Ureter (tissue), 1 donor: ENCODE results near the gene TMEM62. TPM values are rescaled to one million over a fixed set of nuclear protein-coding genes. Genes with fewer than 3 reads are reported as not detected.
"Not testable (repeated sequence)": the region's sequence is repeated elsewhere in the genome, so short reads cannot be mapped to it uniquely, and the experiment has no call there.

ENCODE experiments used
- DNase-seq: peaks from one replicate; pipeline ENCODE4 v3.0.0-alpha.2; 2020; ENCODE audit warnings: low spot score
- total RNA-seq: library from RNA; stranded (reverse); gene quantifications from one replicate; pipeline ENCODE4 v1.2.4, GENCODE V29; 2023
- donor health status: DM: yes; HTN: yes; CAD: no.

TMEM62 gene
- total RNA-seq, 1 donor from 2014 or later: 35.8 TPM

- DNase-seq: no peak
These were observed 75.9 kb downstream of the TMEM62 start for GRCh38 chr15:43209059-43209824.

- DNase-seq: no peak
These were observed 76.9 kb downstream of the TMEM62 start for GRCh38 chr15:43210172-43210745.

- DNase-seq: no peak
These were observed 77.4 kb downstream of the TMEM62 start for GRCh38 chr15:43210807-43211206.

GRCh38 chr15:43211224-43211735 is 77.9 kb downstream of the TMEM62 start:
- DNase-seq: no peak

- no peak for DNase-seq
These were observed 78.9 kb downstream of the TMEM62 start for GRCh38 chr15:43212299-43212698.

- DNase-seq: no peak
These were observed 79.6 kb downstream of the TMEM62 start for GRCh38 chr15:43212951-43213350.

- no peak for DNase-seq
These were observed 80.1 kb downstream of the TMEM62 start for GRCh38 chr15:43213466-43213865.

GRCh38 chr15:43214169-43214568 is 80.8 kb downstream of the TMEM62 start:
- DNase-seq: no peak

GRCh38 chr15:43214592-43215295 is 81.4 kb downstream of the TMEM62 start:
- DNase-seq: no peak

GRCh38 chr15:43215961-43216360 is 82.6 kb downstream of the TMEM62 start:
- DNase-seq: no peak

GRCh38 chr15:43218908-43219706 is 85.7 kb downstream of the TMEM62 start:
- DNase-seq: no peak

- DNase-seq: no peak
These were observed 86.8 kb downstream of the TMEM62 start for GRCh38 chr15:43219929-43220928.

GRCh38 chr15:43220991-43221403 is 87.6 kb downstream of the TMEM62 start, which contains the start of gene EPB42:
Gene EPB42 (minus strand): TSS chr15:43221018. CDS start chr15:43220825, 193 bp downstream.
- no peak for DNase-seq

- no peak for DNase-seq
These were observed 88.0 kb downstream of the TMEM62 start for GRCh38 chr15:43221422-43221821.

GRCh38 chr15:43225201-43225949 is 92.0 kb downstream of the TMEM62 start:
- no peak for DNase-seq

- not testable (repeated sequence) for DNase-seq
These were observed 92.5 kb downstream of the TMEM62 start for GRCh38 chr15:43225950-43226255.

GRCh38 chr15:43226436-43227305 is 93.3 kb downstream of the TMEM62 start:
- DNase-seq: no peak

- no peak for DNase-seq
These were observed 96.6 kb downstream of the TMEM62 start for GRCh38 chr15:43229977-43230376.

- DNase-seq: no peak
These were observed 97.3 kb downstream of the TMEM62 start for GRCh38 chr15:43230640-43231115.
